SH-SY5Y (cell line): ENCODE results near the gene JCAD.

Experiments used
- GATA2 ChIP-seq: IDR thresholded peaks from 2 replicates; pipeline ENCODE4 v1.6.1; 2011; ENCODE audit warnings: mild to moderate bottlenecking, low read depth, low read length
- GATA3 ChIP-seq: IDR thresholded peaks from 2 replicates; pipeline ENCODE4 v1.6.1; 2011; ENCODE audit warnings: low read depth, mild to moderate bottlenecking, low read length, moderate library complexity

Gene JCAD

GRCh38 chr10:30045961-30046360 lies 13.4 kb downstream of the JCAD start:
- no peak for TF ChIP-seq GATA2
- TF ChIP-seq GATA3, result no peak

- TF ChIP-seq GATA2 (no peak), GATA3 (no peak)
Observed at GRCh38 chr10:30043476-30044270, 15.7 kb downstream of the JCAD start.

- TF ChIP-seq GATA2 (no peak), GATA3 (no peak)
Observed at GRCh38 chr10:30042820-30043219, 16.6 kb downstream of the JCAD start.

GRCh38 chr10:30041196-30042105 lies 17.9 kb downstream of the JCAD start:
- TF ChIP-seq GATA3 (no peak), GATA2 (no peak)

- TF ChIP-seq GATA2, result no peak
- no peak for TF ChIP-seq GATA3
Observed at GRCh38 chr10:30040597-30040996, 18.8 kb downstream of the JCAD start.

GRCh38 chr10:30039988-30040387 lies 19.4 kb downstream of the JCAD start:
- TF ChIP-seq GATA2 (no peak), GATA3 (no peak)

GRCh38 chr10:30039567-30039966 lies 19.8 kb downstream of the JCAD start:
- TF ChIP-seq GATA2, result no peak
- no peak for TF ChIP-seq GATA3

- no peak for TF ChIP-seq GATA2
- TF ChIP-seq GATA3, result no peak
Observed at GRCh38 chr10:30038781-30039536, 20.4 kb downstream of the JCAD start.

GRCh38 chr10:30037620-30038336 lies 21.6 kb downstream of the JCAD start:
- TF ChIP-seq GATA3 (no peak), GATA2 (no peak)

- no peak for TF ChIP-seq GATA3
- TF ChIP-seq GATA2, result no peak
Observed at GRCh38 chr10:30036811-30037210, 22.6 kb downstream of the JCAD start.

- TF ChIP-seq GATA3 (no peak), GATA2 (no peak)
Observed at GRCh38 chr10:30036341-30036740, 23.0 kb downstream of the JCAD start.

- no peak for TF ChIP-seq GATA3
Observed at GRCh38 chr10:30034433-30035137, 24.8 kb downstream of the JCAD start.

GRCh38 chr10:30032125-30032524 lies 27.3 kb downstream of the JCAD start:
- no peak for TF ChIP-seq GATA3
- no peak for TF ChIP-seq GATA2
